ENCODE data around the gene ITPRIPL2. TPM values are rescaled to one million over a fixed set of nuclear protein-coding genes. Genes with fewer than 3 reads are reported as not detected.

Gene ITPRIPL2
- polyA plus RNA-seq, 4 donors: 16.9 to 17.8 (median 17.3) TPM

DNA sequence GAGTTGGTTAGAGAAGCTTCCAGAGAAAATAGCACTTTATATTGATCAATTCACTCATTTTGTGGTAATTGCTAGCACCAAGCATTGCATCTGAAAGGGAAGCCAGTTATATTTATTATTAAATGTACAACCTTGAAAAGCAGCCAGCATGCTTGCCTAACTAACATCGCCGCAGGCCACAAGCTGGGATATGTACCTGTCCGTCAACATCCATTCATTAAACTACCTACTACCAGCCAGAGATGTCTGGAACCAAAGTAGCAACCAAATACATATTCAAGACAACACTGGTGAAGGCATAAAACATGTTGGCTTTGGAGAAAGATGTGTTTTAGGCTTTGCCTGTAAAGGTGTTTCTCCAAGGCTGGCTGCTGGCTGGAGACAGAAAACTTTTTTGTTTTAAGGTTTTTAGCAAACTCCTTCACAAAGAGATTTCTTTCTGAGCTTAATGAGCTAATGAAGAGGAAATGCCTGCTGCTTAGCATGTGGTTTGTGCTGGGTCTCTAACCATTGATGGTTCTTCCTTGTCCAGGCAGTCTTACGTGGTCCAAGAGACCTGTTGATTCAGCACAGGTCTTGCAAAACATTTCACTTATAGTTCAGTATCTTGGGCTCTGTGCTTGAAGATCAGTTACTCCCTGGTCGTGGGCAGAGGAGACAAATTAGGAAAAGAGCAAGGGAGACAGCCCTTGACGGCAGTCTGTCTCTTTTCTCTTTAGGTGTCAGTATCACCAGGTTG lies 3.1 kb downstream of the ITPRIPL2 start:
- no peak for DNase-seq (ENCODE audit: low read depth in 4 of 4, low spot score in 3 of 4)

DNA sequence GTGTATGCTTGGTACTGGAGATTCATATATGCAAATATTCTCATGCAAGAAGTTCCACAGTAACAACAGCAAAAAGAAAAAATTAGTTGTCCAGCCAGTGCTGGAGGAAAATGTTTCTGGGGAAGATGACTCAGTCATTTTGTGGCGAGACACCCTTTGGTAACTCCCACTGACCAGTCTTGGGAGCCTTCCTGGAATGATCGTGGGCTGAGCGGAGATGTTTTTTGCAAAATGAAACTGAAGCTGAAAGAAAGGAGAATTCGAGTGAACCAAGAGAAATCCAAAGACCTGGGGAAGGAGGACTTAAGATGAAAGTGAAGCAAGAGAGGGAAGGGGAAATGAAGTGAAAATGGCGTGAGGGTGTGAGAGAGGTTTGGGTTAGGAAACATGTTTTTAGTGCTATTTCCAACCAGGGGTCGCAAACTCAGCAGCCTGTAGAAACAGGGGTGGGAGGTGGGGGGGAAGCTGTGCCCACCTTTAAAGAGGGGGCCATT lies 5.2 kb downstream of the ITPRIPL2 start:
- DNase-seq (ENCODE audit: low read depth in 4 of 4, low spot score in 3 of 4): no peak

DNA sequence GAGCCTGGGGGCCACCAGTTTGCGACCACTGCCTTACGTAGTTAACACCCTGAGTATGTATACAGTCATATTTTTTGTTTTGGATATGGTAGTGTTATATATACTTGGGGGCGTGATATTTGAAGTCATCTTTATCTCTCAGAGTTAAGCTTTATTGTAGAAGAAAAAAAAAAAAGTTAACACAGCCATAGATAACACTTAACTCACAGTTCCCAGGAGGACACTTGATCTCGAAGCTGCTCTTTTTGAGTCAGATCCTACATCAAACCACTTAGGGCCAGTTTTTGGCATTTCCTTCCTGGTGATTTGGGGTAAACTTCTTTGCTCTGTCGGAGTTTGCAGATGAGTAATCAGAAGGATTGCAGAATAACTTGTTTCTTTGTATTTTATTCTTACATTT lies 5.8 kb downstream of the ITPRIPL2 start:
- no peak for DNase-seq (ENCODE audit: low read depth in 4 of 4, low spot score in 3 of 4)

DNA sequence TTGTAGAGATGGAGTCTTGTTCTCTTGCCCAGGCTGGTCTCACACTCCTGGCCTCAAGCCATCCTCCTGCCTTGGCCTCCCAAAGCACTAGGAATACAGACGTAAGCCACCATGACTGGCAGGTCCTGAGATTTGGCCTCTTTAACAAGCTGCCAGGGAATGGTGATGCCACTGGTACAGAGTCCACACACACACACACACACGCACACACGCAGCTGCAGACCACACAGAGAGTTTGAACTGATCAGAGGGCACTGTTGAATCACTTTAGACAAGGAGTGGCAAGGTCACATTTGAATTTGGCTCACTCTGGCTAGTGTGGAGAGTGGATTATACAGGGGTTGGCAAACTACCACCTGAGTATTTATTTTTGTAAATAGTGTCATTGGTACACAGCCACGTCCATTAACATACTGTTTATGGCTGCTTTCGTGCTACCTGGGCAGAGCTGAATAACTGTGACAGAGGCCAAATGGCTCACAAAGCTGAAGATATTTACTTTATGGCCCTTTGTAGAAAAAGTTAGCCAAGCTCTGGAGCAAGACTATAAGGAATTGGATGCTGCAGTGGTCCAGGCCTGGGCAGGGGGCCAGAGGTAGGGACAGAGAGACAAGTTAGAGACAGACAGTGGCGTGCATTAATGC lies 9.9 kb downstream of the ITPRIPL2 start:
- DNase-seq (ENCODE audit: low read depth in 4 of 4, low spot score in 3 of 4): no peak

DNA sequence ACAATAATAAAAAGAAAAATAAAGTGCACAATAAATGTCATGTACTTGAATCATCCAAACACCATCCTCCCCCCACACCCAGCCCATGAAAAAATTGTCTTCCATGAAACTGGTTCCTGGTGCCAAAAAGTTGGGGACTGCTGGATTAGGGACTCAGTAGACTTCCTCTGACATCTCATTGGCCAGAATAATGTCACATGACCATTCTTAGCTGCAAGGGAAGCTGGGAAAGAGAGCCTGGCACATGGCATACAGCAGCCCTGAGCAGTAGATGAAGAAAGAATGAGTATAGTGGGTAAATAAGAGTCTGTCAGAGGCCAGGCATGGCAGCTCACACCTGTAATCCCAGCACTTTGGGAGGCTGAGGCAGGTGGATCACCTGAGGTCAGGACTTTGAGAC lies 12.5 kb downstream of the ITPRIPL2 start:
- DNase-seq (ENCODE audit: low read depth in 4 of 4, low spot score in 3 of 4): no peak

DNA sequence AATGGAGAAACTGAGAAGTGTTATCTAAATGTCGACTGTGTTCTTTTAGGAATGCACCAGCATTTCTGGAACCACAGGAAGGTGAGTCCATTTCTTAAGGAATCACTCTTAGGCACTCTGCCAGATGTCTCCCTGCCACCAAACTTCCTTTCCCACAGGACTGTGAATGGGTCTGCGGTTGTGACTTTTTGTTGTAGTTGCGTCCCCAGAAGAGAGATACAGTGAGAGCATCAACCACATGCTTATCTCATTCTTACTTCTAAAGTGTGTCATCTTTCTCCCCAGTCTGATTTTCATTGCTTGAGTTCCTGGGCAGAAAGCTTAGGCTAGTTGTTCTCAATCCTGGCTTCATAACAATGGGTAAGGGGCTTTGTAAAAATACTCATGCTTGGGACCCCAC lies 13.4 kb downstream of the ITPRIPL2 start:
- no peak for DNase-seq (ENCODE audit: low read depth in 4 of 4, low spot score in 3 of 4)

DNA sequence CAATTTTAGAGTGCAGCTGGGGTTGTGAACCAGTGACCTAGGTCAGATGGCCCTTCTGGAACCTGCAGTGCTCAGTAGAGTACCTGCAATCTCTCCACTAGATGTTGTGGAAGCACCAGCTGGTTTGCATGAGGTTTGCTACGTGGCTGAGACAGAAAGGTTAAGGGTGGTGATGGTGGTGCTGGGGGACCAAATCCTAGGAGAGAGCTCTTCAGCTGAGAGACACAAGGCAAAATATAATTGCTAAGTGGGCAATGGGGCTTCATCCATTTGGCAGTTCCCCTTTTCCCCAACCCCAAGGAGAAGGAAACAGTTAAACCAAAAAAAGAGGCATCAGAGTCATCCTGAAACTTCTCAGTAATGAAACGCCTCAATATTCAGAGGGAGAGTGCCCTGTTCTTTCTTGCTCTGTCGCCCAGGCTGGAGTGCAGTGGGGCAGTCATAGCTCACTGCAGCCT lies 13.9 kb downstream of the ITPRIPL2 start:
- no peak for DNase-seq (ENCODE audit: low read depth in 4 of 4, low spot score in 3 of 4)

DNA sequence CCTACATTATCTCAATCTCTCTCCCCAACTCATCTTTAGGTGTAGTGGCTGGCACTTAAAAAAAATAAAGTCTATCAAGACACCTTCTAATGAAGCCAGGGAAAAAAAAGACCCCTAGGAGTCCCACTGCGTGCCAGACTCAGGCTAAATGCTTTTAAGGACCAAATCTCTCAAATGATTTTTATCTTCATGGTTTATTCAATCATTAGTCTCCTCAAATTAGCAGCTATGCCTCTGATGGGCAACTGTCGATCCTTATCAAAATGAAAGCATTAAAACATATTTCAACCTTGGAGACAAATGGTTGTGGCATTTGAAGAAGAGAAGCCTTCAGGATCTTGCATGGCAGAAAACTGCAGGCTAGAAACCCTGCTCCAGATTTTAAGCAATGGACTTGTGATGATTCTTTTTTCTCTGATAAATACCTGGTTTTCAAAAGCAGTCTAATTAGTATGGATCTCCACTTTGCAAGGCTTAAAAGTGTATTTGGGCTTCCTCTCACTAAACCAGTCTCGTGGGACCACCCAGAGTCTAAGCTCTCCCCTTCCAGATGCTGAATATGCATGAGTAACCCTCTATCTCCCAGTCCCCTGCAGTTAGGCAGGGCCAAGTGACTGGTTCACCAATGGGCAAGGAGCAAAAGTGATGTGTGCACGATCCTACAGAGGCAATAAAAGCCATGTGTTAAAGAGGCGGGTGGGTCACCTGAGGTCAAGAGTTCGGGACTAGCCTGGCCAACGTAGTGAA lies 14.9 kb downstream of the ITPRIPL2 start:
- no peak for DNase-seq (ENCODE audit: low read depth in 4 of 4, low spot score in 3 of 4)

DNA sequence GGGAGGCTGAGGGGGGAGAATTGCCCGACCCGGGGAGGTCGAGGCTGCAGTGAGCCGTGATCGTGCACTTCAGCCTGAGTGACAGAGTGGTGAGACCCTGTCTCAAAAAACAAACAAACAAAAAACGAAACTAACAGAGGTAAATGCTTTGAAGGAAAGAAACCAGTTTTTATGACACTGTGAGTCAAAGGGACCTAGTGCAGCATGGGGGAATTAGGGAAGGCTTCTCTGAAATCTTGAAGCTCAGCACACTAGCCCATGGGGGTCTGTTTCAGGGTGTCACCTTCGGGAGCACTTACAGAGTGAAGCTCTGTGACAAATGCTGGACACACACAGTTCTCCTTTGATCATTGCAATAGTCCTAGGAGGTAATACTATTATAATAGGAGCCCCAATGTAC lies 16.6 kb downstream of the ITPRIPL2 start:
- DNase-seq (ENCODE audit: low read depth in 4 of 4, low spot score in 3 of 4): no peak

DNA sequence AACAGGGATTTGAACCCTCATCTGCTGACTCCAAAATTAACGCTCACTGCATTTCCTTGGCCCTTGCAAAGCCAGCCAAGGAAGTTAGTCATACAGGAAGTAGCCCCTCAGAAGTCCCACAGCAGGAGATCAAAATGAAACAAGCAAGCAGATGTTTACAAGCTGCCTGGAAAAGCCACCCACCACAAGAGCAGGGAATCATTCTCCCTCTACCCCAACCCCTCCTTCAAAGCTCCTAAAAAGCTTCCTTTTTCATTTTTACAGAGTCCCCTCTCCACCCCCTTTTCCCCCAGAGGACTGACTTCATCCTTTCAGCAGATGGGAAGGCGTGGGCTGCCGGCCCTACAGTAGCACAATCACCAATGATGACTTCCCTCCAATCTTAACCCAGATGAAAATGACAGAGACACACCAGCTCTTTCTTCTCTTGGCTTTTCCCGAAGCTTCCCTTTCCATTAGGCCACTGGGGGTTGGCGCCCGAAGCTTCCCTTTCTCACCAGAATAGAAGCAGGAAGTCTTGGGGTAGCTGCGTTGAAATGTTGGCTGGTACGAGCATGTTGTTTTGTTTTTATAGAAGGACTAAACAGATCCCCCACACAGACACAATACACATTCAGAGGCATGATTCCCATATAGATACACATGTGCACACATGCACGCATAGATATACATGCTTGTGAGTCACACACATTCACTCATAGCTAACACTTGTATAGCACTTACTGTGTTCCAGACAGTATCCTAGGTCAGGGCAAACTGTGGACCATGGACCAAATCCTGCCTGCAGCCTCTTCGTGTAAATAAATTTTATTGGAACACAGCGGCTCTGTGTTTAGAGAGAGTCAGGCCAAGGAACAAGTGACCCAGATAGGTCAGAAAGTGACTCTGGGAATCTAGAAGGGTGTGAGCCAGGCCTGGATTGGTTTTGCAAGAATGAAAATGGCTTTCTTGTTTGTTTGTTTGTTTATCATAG lies 17.4 kb downstream of the ITPRIPL2 start:
- DNase-seq (ENCODE audit: low read depth in 4 of 4, low spot score in 3 of 4): no peak

DNA sequence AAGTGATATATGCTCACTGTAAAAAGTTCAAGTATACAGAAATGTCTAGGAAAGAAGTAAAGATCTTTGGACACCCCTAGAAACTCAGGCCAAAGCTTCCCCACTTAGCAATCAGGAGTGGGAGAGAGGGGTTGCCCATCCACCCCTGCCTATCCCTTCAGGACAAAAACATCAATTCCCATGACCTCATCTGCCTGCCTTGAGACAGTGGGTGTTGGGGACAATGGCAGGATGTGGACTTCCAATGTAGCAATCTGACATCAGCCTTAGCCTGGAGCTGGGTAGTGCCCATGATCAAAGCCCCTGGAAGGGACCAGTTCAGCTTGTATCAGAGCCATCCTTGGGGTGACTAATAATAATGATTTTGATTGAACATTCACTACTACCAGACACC lies 18.1 kb downstream of the ITPRIPL2 start:
- no peak for DNase-seq (ENCODE audit: low read depth in 4 of 4, low spot score in 3 of 4)

DNA sequence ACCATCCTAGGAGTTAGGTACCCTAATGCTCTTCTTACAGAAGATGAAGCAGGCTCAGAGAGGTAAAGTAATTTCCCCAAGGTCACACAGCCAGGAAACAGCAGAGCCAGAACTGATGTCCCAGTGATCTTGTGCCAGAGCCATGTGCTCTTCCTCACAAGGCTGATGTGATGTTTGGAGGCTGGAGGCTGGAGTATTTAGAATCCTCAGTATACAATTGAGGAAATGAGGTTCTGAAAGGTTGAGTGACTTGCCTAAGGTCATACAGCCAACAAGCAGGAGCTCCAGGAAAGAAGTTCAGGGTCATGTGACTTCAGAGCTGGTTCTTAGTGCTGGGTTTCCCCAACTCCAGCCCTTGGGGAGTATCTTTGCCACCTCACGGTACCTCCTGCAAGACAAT lies 18.5 kb downstream of the ITPRIPL2 start:
- no peak for DNase-seq (ENCODE audit: low read depth in 4 of 4, low spot score in 3 of 4)

DNA sequence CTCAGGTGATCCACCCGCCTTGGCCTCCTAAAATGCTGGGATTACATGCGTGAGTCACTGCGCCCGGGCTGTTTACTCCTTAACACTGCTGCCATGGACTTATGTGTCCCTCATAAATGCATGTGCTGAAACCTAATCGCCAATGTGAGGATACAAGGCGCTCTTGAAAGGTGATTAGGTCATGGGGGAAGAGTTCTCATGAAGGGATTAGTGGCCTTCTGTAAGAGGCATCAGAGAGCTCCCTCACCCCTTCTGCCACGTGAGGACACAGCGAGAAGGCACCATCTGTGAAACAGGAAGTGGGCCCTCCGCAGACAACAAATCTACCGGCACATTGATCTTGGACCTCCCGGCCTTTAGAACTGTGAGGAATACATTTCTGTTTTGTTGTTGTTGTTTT lies 19.1 kb downstream of the ITPRIPL2 start:
- DNase-seq (ENCODE audit: low read depth in 4 of 4, low spot score in 3 of 4): no peak

DNA sequence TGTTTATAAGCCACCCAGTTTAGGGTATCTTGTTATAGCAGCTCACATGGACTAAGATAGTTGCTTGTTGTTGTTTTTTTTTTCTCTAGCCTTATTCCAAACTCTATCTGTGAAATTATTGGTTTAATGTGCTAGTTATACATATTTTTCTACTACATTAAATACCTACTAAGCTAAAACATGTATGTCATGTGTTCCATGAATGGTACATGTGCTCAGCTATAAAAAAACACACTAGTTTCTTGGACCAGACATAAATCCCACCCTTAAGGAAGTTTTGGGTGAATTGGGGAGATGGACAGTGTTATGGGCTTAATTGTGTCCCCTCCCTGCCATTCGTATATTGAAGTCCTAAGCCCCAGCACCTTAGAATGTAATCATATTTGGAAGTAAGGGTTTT lies 19.8 kb downstream of the ITPRIPL2 start:
- no peak for DNase-seq (ENCODE audit: low read depth in 4 of 4, low spot score in 3 of 4)

DNA sequence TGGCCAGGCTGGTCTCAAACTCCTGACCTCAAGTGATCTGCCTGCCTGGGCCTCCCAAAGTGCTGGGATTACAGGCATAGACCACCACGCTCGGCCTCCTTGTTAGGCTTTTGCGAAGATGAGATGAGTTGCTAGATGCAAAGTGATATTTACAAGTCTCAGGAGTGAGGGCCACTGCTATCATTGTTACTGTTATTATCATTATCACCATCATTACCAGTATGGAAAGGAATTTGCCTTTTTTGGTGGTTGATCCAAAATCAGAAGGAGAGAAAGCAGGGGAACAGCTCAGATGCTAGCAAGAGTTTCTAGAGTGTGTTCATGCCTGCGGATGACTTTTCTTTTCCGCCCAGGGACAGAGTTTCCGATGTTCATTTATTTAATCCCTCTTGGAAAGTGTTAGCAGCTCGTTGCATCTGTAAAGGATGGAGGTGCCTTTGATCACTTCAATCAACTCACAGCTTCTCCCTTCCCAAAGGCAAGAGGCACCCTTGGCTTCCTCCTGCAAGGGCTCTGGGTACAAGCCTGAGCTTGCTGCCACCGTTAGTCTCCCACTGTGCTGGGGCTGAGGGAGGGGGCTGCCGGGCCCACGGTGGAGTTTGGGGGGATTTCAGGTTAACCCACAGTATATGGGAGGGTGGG lies 21.6 kb downstream of the ITPRIPL2 start:
- DNase-seq (ENCODE audit: low read depth in 4 of 4, low spot score in 3 of 4): no peak

DNA sequence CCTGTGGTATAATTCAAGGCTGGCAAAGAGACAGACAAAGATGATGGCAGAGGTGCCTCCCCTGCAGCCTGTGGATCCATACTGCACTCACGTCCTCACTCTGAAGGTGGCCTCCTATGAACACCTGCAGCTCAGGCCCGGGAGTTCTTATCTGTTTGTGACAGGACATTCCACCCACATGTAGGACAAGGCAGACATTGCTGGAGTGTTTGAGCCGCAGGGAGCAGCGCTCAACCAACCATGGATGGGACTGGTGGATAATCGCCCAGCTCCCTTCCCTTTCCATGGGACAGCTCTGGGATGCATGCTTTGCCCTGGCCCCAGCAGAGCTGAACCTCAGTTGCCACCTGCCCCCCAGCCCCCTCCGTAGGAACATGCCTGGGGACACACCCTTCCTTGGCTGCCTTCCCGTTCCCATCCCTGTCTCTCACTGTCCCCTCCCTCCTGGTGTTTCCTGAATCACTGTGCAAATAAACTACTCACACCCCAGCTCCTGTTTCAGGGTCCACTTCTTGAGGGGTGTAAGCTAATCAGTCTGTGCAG lies 22.2 kb downstream of the ITPRIPL2 start:
- DNase-seq (ENCODE audit: low read depth in 4 of 4, low spot score in 3 of 4): no peak

DNA sequence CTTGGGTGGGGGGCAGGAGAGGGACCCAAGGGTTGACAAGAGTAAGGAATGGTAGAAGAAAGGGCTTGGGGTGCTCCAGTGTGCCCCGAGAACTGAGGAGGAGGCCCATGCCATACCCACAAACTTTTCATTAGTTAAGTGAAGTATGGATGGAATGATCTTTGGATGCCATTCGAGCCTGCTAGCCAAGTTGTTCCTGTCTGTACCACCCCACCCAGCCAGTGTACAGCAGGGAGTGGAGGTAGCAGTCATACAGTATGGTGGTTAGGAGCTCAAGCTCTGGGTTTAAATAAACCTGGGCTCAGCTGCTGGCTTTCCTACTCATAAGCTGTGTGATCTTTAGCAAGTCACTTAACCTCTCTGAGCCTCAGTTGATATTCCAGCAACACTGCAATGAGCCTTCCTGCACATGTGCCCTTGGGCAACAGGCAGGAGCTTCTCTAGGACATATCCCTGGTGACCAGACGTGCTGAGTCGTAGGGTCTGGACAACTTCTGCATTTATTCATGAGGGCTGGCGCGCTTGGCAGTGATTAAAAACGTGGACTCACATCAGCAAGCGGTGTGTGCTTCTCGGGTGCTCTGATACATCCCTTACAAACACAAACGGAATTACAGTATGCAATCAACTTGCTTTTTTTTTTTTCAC lies 22.9 kb downstream of the ITPRIPL2 start:
- DNase-seq (ENCODE audit: low read depth in 4 of 4, low spot score in 3 of 4): no peak

DNA sequence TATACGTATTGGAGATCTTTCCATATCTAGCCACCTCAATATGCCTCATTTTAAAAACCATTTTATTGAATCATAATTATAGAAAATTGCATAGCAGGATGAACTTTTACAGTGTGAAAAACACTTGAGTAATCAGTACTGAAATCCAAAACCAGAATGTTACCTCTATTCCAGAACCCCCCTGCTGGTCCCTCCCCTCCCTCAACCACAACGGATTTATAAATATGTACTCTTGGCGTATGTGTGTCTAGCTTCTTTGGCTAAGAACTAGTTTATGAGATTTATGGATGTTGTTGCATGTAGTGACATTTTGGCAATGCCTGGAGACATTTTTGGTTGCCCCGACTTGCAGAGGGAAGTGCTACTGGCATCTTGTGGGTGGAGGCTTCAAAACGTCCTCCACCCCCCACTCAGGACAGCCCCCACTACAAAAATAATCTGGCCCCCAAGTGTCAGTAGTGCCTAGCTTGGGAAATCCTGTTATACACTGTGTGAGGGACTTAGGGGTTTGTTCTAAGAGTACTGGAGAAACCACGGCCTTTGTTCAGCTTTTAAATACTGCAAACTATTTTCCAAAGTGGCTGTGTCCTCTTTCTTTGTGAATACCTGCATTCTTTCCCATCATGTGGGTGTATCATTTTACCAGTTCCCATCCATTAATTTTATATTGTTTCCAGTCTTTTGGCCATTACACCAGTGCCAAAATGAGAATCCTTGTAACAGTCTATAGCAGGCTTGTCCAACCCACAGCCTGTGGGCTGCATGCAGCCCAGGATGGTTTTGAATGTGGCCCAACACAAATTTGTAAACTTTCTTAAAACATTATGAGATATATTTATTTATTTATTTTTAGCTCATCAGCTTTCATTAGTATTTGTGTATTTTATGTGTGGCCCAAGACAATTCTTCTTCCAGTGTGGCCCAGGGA lies 23.7 kb downstream of the ITPRIPL2 start:
- no peak for DNase-seq (ENCODE audit: low read depth in 4 of 4, low spot score in 3 of 4)

Measured in right renal pelvis (tissue), 4 donors.